ENCODE data around the gene FXR2.
"Not testable (repeated sequence)": the region's sequence is repeated elsewhere in the genome, so short reads cannot be mapped to it uniquely, and the experiment has no call there.

Gene FXR2

GRCh38 chr17:7627250-7628121 is 12.8 kb upstream of the FXR2 start, which contains the start of gene SAT2:
Gene SAT2 (minus strand): TSS chr17:7627821. CDS start chr17:7627635, 186 bp downstream.
- peak; percentile 78 for DNase-seq (ENCODE audit: low read depth)

GRCh38 chr17:7626956-7627249 is 12.2 kb upstream of the FXR2 start:
- DNase-seq (ENCODE audit: low read depth) = no peak

GRCh38 chr17:7626307-7626706 is 11.6 kb upstream of the FXR2 start:
- no peak for DNase-seq (ENCODE audit: low read depth)

GRCh38 chr17:7625749-7626148 is 11.1 kb upstream of the FXR2 start:
- not testable (repeated sequence) for DNase-seq (ENCODE audit: low read depth)

GRCh38 chr17:7623661-7624060 is 9.0 kb upstream of the FXR2 start:
- no peak for DNase-seq (ENCODE audit: low read depth)

- no peak for DNase-seq (ENCODE audit: low read depth)
Measured at GRCh38 chr17:7620835-7621234, 6.1 kb upstream of the FXR2 start.

GRCh38 chr17:7618608-7619007 is 3.9 kb upstream of the FXR2 start:
- no peak for DNase-seq (ENCODE audit: low read depth)

- no peak for DNase-seq (ENCODE audit: low read depth)
Measured at GRCh38 chr17:7615265-7615747, 609 bp upstream of the FXR2 start.

GRCh38 chr17:7613769-7614424 is 800 bp downstream of the FXR2 start:
- no peak for DNase-seq (ENCODE audit: low read depth)

- no peak for DNase-seq (ENCODE audit: low read depth)
Measured at GRCh38 chr17:7612294-7612640, 2.4 kb downstream of the FXR2 start.

- no peak for DNase-seq (ENCODE audit: low read depth)
Measured at GRCh38 chr17:7611635-7612293, 2.9 kb downstream of the FXR2 start.

- no peak for DNase-seq (ENCODE audit: low read depth)
Measured at GRCh38 chr17:7610641-7611040, 4.1 kb downstream of the FXR2 start.

- DNase-seq (ENCODE audit: low read depth) = no peak
Measured at GRCh38 chr17:7606280-7606679, 8.4 kb downstream of the FXR2 start.

- DNase-seq (ENCODE audit: low read depth) = not testable (repeated sequence)
Measured at GRCh38 chr17:7597561-7597960, 17.1 kb downstream of the FXR2 start.

GRCh38 chr17:7593296-7593695 is 21.4 kb downstream of the FXR2 start:
- no peak for DNase-seq (ENCODE audit: low read depth)

- DNase-seq (ENCODE audit: low read depth) = no peak
Measured at GRCh38 chr17:7592422-7593021, 22.2 kb downstream of the FXR2 start.

- DNase-seq (ENCODE audit: low read depth) = no peak
Measured at GRCh38 chr17:7591596-7591995, 23.1 kb downstream of the FXR2 start.

GRCh38 chr17:7590743-7591142 is 24.0 kb downstream of the FXR2 start:
- DNase-seq (ENCODE audit: low read depth) = no peak

GRCh38 chr17:7589891-7590691 is 24.6 kb downstream of the FXR2 start, which contains the start of gene SOX15:
Gene SOX15 (minus strand): TSS chr17:7590094. CDS start chr17:7589676, 418 bp downstream.
- no peak for DNase-seq (ENCODE audit: low read depth)

GRCh38 chr17:7589204-7589868 is 25.4 kb downstream of the FXR2 start:
- peak; percentile 50 for DNase-seq (ENCODE audit: low read depth)
